Measurements from ENCODE around the gene PRKCG.
"Not testable (repeated sequence)": the region's sequence is repeated elsewhere in the genome, so short reads cannot be mapped to it uniquely, and the experiment has no call there.

PRKCG gene

GRCh38 chr19:53881482-53882390 lies at the start of gene PRKCG:
Gene PRKCG, plus strand, starts transcription at chr19:53882197. Its CDS starts 298 bp downstream, at chr19:53882495.
- DNase-seq: no peak

- not testable (repeated sequence) for DNase-seq
Observed at GRCh38 chr19:53832861-53833260, 49.1 kb upstream of the PRKCG start.

DNA sequence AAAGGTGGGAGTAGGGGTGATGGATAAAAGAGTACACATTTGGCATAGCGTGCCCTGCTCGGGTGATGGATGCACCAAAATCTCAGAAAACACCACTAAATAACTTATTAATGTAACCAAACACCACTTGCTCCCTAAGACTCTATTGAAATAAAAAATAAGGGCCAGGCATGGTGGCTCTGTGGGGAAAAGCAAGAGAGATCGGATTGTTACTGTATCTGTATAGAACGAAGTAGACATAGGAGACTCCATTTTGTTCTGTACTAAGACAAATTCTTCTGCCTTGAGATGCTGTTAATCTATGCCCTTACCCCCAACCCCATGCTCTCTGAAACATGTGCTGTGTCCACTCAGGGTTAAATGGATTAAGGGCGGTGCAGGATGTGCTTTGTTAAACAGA lies 43.6 kb upstream of the PRKCG start:
- DNase-seq: not testable (repeated sequence)

GRCh38 chr19:53840241-53840640 lies 41.8 kb upstream of the PRKCG start:
- DNase-seq: not testable (repeated sequence)

GRCh38 chr19:53840914-53841313 lies 41.1 kb upstream of the PRKCG start:
- not testable (repeated sequence) for DNase-seq

DNA sequence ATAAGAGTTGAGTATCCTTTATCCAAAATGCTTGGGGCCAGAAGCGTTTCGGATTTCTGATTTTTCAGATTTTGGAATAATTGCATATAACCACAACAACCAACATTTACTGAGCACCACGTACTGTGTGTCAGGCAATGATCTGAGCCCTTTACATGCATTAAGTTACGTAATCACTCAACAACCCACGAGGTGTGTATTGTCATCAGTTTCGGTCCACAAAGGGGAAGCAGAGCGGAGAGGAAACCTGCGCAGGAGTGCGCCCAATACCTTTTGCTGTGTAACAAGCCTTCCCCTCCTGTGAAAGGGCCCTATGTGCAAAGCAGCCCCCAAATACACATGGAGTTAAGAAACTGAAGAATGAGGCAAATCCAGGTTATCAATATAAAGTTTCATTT lies 37.1 kb upstream of the PRKCG start:
- DNase-seq: no peak

- no peak for DNase-seq
Observed at GRCh38 chr19:53847555-53847954, 34.4 kb upstream of the PRKCG start.

GRCh38 chr19:53849237-53849676 lies 32.7 kb upstream of the PRKCG start:
- no peak for DNase-seq

DNA sequence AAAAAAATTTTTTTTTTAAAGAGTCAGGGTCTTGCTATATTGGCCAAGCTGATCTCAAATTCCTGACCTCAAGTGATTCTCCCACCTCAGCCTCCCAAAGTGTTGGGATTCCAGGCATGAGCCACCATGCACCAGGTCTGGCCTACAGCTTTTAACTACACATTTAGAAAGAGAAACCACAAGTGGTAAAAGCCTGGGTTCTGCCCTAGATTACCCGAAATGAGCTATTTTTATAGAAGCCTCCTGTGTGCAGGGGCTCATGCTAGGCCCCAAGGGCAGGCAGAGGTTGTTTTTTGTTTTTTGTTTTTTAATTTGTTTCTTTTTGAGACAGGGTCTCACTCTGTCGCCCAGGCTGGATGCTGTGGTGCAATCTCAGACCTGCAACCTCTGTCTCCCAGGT lies 28.3 kb upstream of the PRKCG start:
- DNase-seq: no peak

DNA sequence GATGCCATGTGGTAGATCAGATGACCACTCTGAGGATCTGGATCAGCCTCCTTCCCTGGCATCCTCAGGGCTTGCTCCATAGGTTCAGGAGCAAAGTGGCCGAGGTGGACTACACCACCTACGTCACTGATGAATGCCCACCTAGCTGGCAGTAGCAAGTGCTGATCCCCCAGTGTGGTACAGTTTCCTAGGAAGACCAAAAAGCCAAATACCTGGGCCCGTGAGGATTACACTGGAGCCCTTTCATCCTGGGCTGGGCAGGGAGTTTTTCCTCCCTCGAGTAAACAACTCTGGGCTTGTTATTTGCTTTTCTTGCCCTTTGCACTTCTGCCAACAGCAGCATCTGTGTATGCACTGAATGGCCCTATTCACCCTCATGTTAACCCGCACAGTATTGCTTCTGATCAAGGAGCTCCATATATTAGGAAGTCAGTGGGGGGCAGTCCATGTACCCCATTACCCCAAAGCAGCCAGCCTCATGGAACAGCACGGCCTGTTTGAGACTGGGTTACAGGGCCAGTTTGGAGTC lies 17.6 kb upstream of the PRKCG start:
- no peak for DNase-seq

DNA sequence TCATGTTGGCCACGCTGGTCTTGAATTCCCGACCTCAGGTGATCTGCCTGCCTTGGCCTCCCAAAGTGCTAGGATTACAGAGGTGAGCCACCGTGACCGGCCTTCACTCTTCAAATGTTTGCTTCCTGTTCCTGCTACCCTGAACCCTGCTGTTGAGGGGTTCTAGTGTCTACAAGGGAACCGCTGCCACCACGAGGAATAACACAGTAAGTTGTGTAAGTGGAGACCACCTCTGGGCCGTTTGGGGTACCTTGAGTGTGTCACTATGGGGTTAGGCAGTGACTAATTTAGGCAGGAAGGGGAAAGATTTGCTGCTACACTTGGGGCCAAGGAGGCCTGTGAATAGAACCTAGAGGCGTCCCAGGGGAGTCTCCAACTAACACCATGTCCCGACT lies 16.5 kb upstream of the PRKCG start:
- DNase-seq: no peak

- DNase-seq: no peak
Observed at GRCh38 chr19:53865918-53866864, 15.8 kb upstream of the PRKCG start.

DNA sequence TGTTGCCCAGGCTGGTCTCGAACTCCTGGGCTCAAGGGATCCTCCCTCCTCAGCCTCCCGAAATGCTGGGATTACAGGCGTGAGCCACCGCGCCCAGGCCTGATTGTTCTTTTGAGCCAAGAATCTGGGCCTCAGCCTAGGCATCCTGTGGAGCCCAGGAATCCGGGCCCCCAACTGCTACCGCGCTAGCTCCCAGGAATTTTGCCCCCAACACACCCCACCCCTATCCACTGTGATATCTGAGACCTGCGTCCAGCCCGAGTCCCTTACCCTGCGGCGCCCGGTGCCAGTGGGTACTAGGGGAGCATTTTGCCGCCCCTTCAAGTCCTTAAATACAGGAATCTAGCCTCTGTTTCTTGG lies 15.2 kb upstream of the PRKCG start:
- no peak for DNase-seq

DNA sequence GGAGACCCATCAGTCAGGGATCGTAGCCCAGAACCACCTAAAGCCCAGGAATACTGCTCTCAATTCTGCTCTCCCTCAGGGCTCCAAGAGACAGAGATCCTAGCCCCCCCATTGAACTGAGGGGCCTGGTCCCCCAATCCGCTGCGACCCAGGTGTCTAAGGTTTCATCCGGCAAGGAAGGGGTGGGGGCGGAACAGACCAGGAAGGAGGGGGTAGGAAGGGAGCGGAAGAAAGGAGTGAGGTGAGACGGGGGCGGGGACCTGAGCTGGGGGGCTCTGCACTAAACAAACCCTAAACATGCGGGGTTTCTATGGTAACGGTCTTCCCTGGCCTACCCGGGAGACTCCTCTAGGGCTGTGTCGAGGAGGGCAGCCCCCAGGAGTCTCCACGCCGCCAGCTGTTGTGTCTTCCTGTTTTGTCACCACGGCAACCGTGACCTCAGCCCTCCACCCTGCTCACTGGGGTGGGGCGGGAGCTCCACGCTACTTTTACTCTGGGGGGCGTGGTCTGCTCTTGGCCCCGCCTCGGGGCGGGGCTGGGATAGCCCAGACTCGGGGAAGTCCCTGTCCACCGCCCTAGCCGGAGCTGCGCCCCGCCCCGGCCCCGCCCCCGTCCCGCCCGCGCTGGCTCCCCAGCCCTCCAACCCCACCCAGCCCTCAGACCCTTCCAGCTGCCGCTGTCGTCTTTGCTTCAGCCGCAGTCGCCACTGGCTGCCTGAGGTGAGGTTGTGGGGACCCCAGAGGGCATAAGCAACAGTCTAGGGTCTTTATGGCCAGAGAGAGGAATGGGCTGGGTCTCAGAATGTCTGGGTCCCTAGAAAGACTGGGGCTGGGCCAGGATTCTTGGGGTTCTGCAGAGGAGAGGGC lies 14.5 kb upstream of the PRKCG start, which contains the start of gene MYADM:
MYADM (plus strand) TSS at position 659 of the 866 bp plus-strand sequence. CDS start 5,647 bp downstream, outside the sequence.
- no peak for DNase-seq

GRCh38 chr19:53868091-53868891 lies 13.7 kb upstream of the PRKCG start:
- no peak for DNase-seq

- no peak for DNase-seq
Observed at GRCh38 chr19:53868892-53869804, 12.8 kb upstream of the PRKCG start.

DNA sequence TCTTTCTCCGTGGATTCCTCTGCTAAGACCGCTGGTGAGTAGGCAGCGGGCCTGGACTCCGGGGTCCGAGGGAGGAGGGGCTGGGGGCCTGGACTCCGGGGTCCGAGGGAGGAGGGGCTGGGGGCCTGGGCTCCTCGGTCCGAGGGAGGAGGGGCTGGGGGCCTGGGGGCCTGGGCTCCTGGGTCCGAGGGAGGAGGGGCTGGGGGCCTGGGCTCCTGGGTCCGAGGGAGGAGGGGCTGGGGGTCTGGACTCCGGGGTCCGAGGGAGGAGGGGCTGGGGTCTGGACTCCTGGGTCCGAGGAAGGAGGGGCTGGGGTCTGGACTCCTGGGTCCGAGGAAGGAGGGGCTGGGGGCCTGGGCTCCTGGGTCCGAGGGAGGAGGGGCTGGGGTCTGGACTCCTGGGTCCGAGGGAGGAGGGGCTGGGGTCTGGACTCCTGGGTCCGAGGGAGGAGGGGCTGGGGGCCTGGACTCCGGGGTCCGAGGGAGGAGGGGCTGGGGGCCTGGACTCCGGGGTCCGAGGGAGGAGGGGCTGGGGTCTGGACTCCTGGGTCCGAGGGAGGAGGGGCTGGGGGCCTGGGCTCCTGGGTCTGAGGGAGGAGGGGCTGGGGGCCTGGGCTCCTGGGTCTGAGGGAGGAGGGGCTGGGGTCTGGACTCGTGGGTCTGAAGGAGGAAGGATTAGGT lies 12.1 kb upstream of the PRKCG start:
- DNase-seq: not testable (repeated sequence)

- DNase-seq: no peak
Observed at GRCh38 chr19:53870485-53870844, 11.5 kb upstream of the PRKCG start.

DNA sequence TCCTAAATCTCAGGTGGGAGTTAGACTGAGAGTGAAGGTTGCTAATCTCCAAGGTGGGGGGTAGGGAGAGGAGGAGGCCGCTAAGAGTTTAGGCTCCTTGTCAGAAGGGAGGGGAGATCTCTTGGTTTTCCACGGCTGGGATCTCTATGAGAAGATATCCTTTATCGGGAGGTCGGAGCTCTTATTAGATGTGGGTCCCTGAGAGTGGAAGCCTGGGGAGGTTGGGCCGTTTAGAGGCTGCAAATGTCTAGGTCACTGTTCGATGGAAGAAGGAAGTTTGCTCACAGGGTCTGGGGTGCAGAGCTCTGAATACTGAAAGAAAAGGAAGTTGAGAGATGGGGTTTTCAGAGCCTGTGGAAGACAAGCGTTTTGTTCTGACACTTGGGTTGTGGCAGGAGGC lies 10.5 kb upstream of the PRKCG start:
- no peak for DNase-seq

GRCh38 chr19:53872762-53873161 lies 9.2 kb upstream of the PRKCG start:
- no peak for DNase-seq

Data from NCI-H510A (cell line).